T-helper 1 cell treated with Interleukin-12 subunit alpha and Interleukin-12 subunit beta and Interleukin-4 antibody, amounts not matched to agents 30 μg/mL and 1 μg/mL, for 36 hours (primary cell): Measurements from ENCODE around the gene RFFL.
A peak's percentile ranks its signal among the peaks of the same experiment; 100 is the strongest.
"Not testable (repeated sequence)": the region's sequence is repeated elsewhere in the genome, so short reads cannot be mapped to it uniquely, and the experiment has no call there.

ENCODE experiments used
- H3K27ac Mint-ChIP-seq: one replicate; pipeline ENCODE4 v1.8.0; 2021; ENCODE audit warnings: mild to moderate bottlenecking, mixed read lengths
- H3K27me3 Mint-ChIP-seq: one replicate; pipeline ENCODE4 v1.8.0; 2021; ENCODE audit warnings: low read depth, mixed read lengths
- H3K36me3 Mint-ChIP-seq: one replicate; pipeline ENCODE4 v1.8.0; 2021; ENCODE audit warnings: low read depth, mixed read lengths
- H3K4me1 Mint-ChIP-seq: one replicate; pipeline ENCODE4 v1.8.0; 2021; ENCODE audit warnings: low read depth, mixed read lengths
- H3K4me3 Mint-ChIP-seq: one replicate; pipeline ENCODE4 v1.8.0; 2021; ENCODE audit warnings: mild to moderate bottlenecking, moderate library complexity, mixed read lengths
- H3K9me3 Mint-ChIP-seq: one replicate; pipeline ENCODE4 v1.8.0; 2021; ENCODE audit warnings: mixed read lengths

The RFFL gene

GRCh38 chr17:35018814-35019213 lies 44.7 kb downstream of the RFFL start:
- H3K36me3 Mint-ChIP-seq: peaks cover 64% of the 10 kb centered on the region
- H3K4me3 Mint-ChIP-seq: no peak overlapping the region
- H3K27ac Mint-ChIP-seq: no peak overlapping the region
- H3K9me3 Mint-ChIP-seq: no peaks in the 10 kb centered on the region
- H3K4me1 Mint-ChIP-seq: peaks cover 37% of the 10 kb centered on the region
- no peaks in the 10 kb centered on the region for H3K27me3 Mint-ChIP-seq

GRCh38 chr17:35017021-35017420 lies 46.5 kb downstream of the RFFL start:
- peaks cover 19% of the 10 kb centered on the region for H3K4me1 Mint-ChIP-seq
- no peak overlapping the region for H3K4me3 Mint-ChIP-seq
- H3K9me3 Mint-ChIP-seq: no peaks in the 10 kb centered on the region
- no peaks in the 10 kb centered on the region for H3K27me3 Mint-ChIP-seq
- H3K27ac Mint-ChIP-seq: no peak overlapping the region
- peaks cover 60% of the 10 kb centered on the region for H3K36me3 Mint-ChIP-seq

- H3K27me3 Mint-ChIP-seq: no peaks in the 10 kb centered on the region
- H3K9me3 Mint-ChIP-seq: no peaks in the 10 kb centered on the region
- H3K27ac Mint-ChIP-seq: no peak overlapping the region
- H3K36me3 Mint-ChIP-seq: peaks cover 62% of the 10 kb centered on the region
- H3K4me1 Mint-ChIP-seq: peaks cover 12% of the 10 kb centered on the region
- no peak overlapping the region for H3K4me3 Mint-ChIP-seq
Measured at GRCh38 chr17:35016369-35016768, 47.1 kb downstream of the RFFL start.

- Mint-ChIP-seq H3K27me3 (no peaks in the 10 kb centered on the region), H3K4me3 (no peak overlapping the region), H3K9me3 (no peaks in the 10 kb centered on the region), H3K4me1 (no peaks in the 10 kb centered on the region), H3K36me3 (peaks cover 59% of the 10 kb centered on the region), H3K27ac (no peak overlapping the region)
Measured at GRCh38 chr17:35011671-35012216, 51.8 kb downstream of the RFFL start.

GRCh38 chr17:35010093-35010492 lies 53.4 kb downstream of the RFFL start:
- peaks cover 2% of the 10 kb centered on the region for H3K4me1 Mint-ChIP-seq
- H3K27ac Mint-ChIP-seq: no peak overlapping the region
- no peaks in the 10 kb centered on the region for H3K27me3 Mint-ChIP-seq
- peaks cover 50% of the 10 kb centered on the region for H3K36me3 Mint-ChIP-seq
- no peak overlapping the region for H3K4me3 Mint-ChIP-seq
- no peaks in the 10 kb centered on the region for H3K9me3 Mint-ChIP-seq

- H3K9me3 Mint-ChIP-seq: no peaks in the 10 kb centered on the region
- H3K36me3 Mint-ChIP-seq: peaks cover 54% of the 10 kb centered on the region
- H3K4me3 Mint-ChIP-seq: no peak overlapping the region
- no peak overlapping the region for H3K27ac Mint-ChIP-seq
- H3K27me3 Mint-ChIP-seq: no peaks in the 10 kb centered on the region
- H3K4me1 Mint-ChIP-seq: peaks cover 2% of the 10 kb centered on the region
Measured at GRCh38 chr17:35006961-35007360, 56.5 kb downstream of the RFFL start.

GRCh38 chr17:35006345-35006744 lies 57.2 kb downstream of the RFFL start:
- Mint-ChIP-seq H3K27ac (no peak overlapping the region), H3K27me3 (no peaks in the 10 kb centered on the region), H3K4me3 (no peak overlapping the region), H3K9me3 (no peaks in the 10 kb centered on the region), H3K4me1 (peaks cover 4% of the 10 kb centered on the region), H3K36me3 (peaks cover 52% of the 10 kb centered on the region)

GRCh38 chr17:35003778-35004177 lies 59.7 kb downstream of the RFFL start:
- Mint-ChIP-seq H3K4me3 (no peak overlapping the region), H3K27ac (no peak overlapping the region), H3K4me1 (peaks cover 5% of the 10 kb centered on the region), H3K27me3 (no peaks in the 10 kb centered on the region), H3K36me3 (peaks cover 41% of the 10 kb centered on the region), H3K9me3 (no peaks in the 10 kb centered on the region)

- H3K4me1 Mint-ChIP-seq: peaks cover 10% of the 10 kb centered on the region
- peaks cover 43% of the 10 kb centered on the region for H3K36me3 Mint-ChIP-seq
- no peaks in the 10 kb centered on the region for H3K9me3 Mint-ChIP-seq
- no peaks in the 10 kb centered on the region for H3K27me3 Mint-ChIP-seq
- H3K4me3 Mint-ChIP-seq: no peak overlapping the region
- peak overlapping the region; percentile 26 for H3K27ac Mint-ChIP-seq
Measured at GRCh38 chr17:35002876-35003551, 60.5 kb downstream of the RFFL start.

- Mint-ChIP-seq H3K36me3 (peaks cover 38% of the 10 kb centered on the region), H3K4me1 (peaks cover 10% of the 10 kb centered on the region), H3K9me3 (no peaks in the 10 kb centered on the region), H3K27me3 (no peaks in the 10 kb centered on the region), H3K27ac (no peak overlapping the region), H3K4me3 (no peak overlapping the region)
Measured at GRCh38 chr17:35001549-35001948, 62.0 kb downstream of the RFFL start.

- not testable (repeated sequence) for H3K27me3 Mint-ChIP-seq, H3K27ac Mint-ChIP-seq, H3K4me3 Mint-ChIP-seq, H3K9me3 Mint-ChIP-seq
- Mint-ChIP-seq H3K36me3 (peaks cover 40% of the 10 kb centered on the region), H3K4me1 (peaks cover 10% of the 10 kb centered on the region)
Measured at GRCh38 chr17:35000965-35001364, 62.5 kb downstream of the RFFL start.

- H3K9me3 Mint-ChIP-seq: no peaks in the 10 kb centered on the region
- H3K27me3 Mint-ChIP-seq: no peaks in the 10 kb centered on the region
- peaks cover 31% of the 10 kb centered on the region for H3K36me3 Mint-ChIP-seq
- H3K4me3 Mint-ChIP-seq: no peak overlapping the region
- H3K4me1 Mint-ChIP-seq: peaks cover 8% of the 10 kb centered on the region
- H3K27ac Mint-ChIP-seq: peak overlapping the region; percentile 14
Measured at GRCh38 chr17:34999456-34999855, 64.1 kb downstream of the RFFL start.

GRCh38 chr17:34998205-34998604 lies 65.3 kb downstream of the RFFL start:
- no peaks in the 10 kb centered on the region for H3K9me3 Mint-ChIP-seq
- no peak overlapping the region for H3K4me3 Mint-ChIP-seq
- H3K27ac Mint-ChIP-seq: peak overlapping the region; percentile 69
- peaks cover 27% of the 10 kb centered on the region for H3K36me3 Mint-ChIP-seq
- peaks cover 9% of the 10 kb centered on the region for H3K4me1 Mint-ChIP-seq
- no peaks in the 10 kb centered on the region for H3K27me3 Mint-ChIP-seq

GRCh38 chr17:34997355-34997862 lies 66.1 kb downstream of the RFFL start:
- peaks cover 27% of the 10 kb centered on the region for H3K36me3 Mint-ChIP-seq
- H3K4me1 Mint-ChIP-seq: peaks cover 16% of the 10 kb centered on the region
- H3K27ac Mint-ChIP-seq: no peak overlapping the region
- no peaks in the 10 kb centered on the region for H3K9me3 Mint-ChIP-seq
- H3K27me3 Mint-ChIP-seq: no peaks in the 10 kb centered on the region
- H3K4me3 Mint-ChIP-seq: no peak overlapping the region

GRCh38 chr17:34996422-34997285 lies 66.9 kb downstream of the RFFL start:
- Mint-ChIP-seq H3K27ac (no peak overlapping the region), H3K4me3 (no peak overlapping the region), H3K4me1 (peaks cover 17% of the 10 kb centered on the region), H3K27me3 (no peaks in the 10 kb centered on the region), H3K36me3 (peaks cover 28% of the 10 kb centered on the region), H3K9me3 (no peaks in the 10 kb centered on the region)
